Renal cortical epithelial cell (primary cell): ENCODE measurements around the gene GYPB. TPM values are rescaled to one million over a fixed set of nuclear protein-coding genes. Genes with fewer than 3 reads are reported as not detected.
A peak's percentile ranks its signal among the peaks of the same experiment; 100 is the strongest.
"Not testable (repeated sequence)": the region's sequence is repeated elsewhere in the genome, so short reads cannot be mapped to it uniquely, and the experiment has no call there.

Source experiments
- DNase-seq: peaks from one replicate; pipeline ENCODE4 v3.0.0-alpha.2; 2011; ENCODE audit warnings: low read depth
- total RNA-seq: library from RNA; depleted of rRNA; stranded (reverse); fragments of >200 nt; gene quantifications from 2 replicates; pipeline ENCODE4 v1.2.3, GENCODE V29; 2014

The GYPB gene
- total RNA-seq = not detected in 2 replicates

- not testable (repeated sequence) for DNase-seq
Observed at GRCh38 chr4:144019277-144019676, at the start of gene GYPB. Gene GYPB, minus strand, starts transcription at chr4:144019380. Its CDS starts 93 bp downstream, at chr4:144019287.

- DNase-seq = not testable (repeated sequence)
Observed at GRCh38 chr4:144061556-144061955, 42.4 kb upstream of the GYPB start.

- DNase-seq = not testable (repeated sequence)
Observed at GRCh38 chr4:144060234-144060859, 41.2 kb upstream of the GYPB start.

GRCh38 chr4:144056800-144057199 lies 37.6 kb upstream of the GYPB start:
- no peak for DNase-seq

- DNase-seq = not testable (repeated sequence)
Observed at GRCh38 chr4:144055336-144055735, 36.2 kb upstream of the GYPB start.

- not testable (repeated sequence) for DNase-seq
Observed at GRCh38 chr4:144051494-144051893, 32.3 kb upstream of the GYPB start.

GRCh38 chr4:144050631-144051030 lies 31.5 kb upstream of the GYPB start:
- DNase-seq = not testable (repeated sequence)

GRCh38 chr4:144049495-144050424 lies 30.6 kb upstream of the GYPB start:
- DNase-seq = not testable (repeated sequence)

- DNase-seq = peak; percentile 3
Observed at GRCh38 chr4:144044936-144045335, 25.8 kb upstream of the GYPB start.

GRCh38 chr4:144032580-144032979 lies 13.4 kb upstream of the GYPB start:
- not testable (repeated sequence) for DNase-seq

- DNase-seq = not testable (repeated sequence)
Observed at GRCh38 chr4:144031875-144032274, 12.7 kb upstream of the GYPB start.

- DNase-seq = not testable (repeated sequence)
Observed at GRCh38 chr4:144031369-144031768, 12.2 kb upstream of the GYPB start.

GRCh38 chr4:144030708-144031107 lies 11.5 kb upstream of the GYPB start:
- DNase-seq = not testable (repeated sequence)

GRCh38 chr4:144026682-144027081 lies 7.5 kb upstream of the GYPB start:
- not testable (repeated sequence) for DNase-seq

- not testable (repeated sequence) for DNase-seq
Observed at GRCh38 chr4:144024399-144025053, 5.3 kb upstream of the GYPB start.

- DNase-seq = not testable (repeated sequence)
Observed at GRCh38 chr4:144022772-144023400, 3.7 kb upstream of the GYPB start.

- peak; percentile 12 for DNase-seq
Observed at GRCh38 chr4:144021336-144021990, 2.3 kb upstream of the GYPB start.

- not testable (repeated sequence) for DNase-seq
Observed at GRCh38 chr4:144018223-144019000, 768 bp downstream of the GYPB start.

- DNase-seq = not testable (repeated sequence)
Observed at GRCh38 chr4:144017271-144017670, 1.9 kb downstream of the GYPB start.

- not testable (repeated sequence) for DNase-seq
Observed at GRCh38 chr4:144016057-144016605, 3.0 kb downstream of the GYPB start.
